T-helper 1 cell treated with Interleukin-12 subunit alpha and Interleukin-12 subunit beta and Interleukin-4 antibody, amounts not matched to agents 30 ng/mL and 1 ng/mL, for 36 hours (primary cell): ENCODE measurements around the gene CENPX. TPM values are rescaled to one million over a fixed set of nuclear protein-coding genes. Genes with fewer than 3 reads are reported as not detected.

Source experiments
- intact Hi-C: fragments of 100-400 bp; cut with micrococcal nuclease; formaldehyde crosslinking; loops from one replicate; pipeline ENCODE4 v1.15.1; 2024
- total RNA-seq: library from RNA; stranded (reverse); gene quantifications from 2 replicates; pipeline ENCODE4 v1.2.3, GENCODE V29; 2022

Gene CENPX
- total RNA-seq, 1 donor from 2014 or later = 71.2 TPM

- intact Hi-C loops = no loop called here
Observed at GRCh38 chr17:82001571-82002056, 21.1 kb downstream of the CENPX start.

- intact Hi-C loops = no loop called here
Observed at GRCh38 chr17:82000803-82001570, 21.7 kb downstream of the CENPX start.

- intact Hi-C loops = no loop called here
Observed at GRCh38 chr17:81999976-82000802, 22.5 kb downstream of the CENPX start.

GRCh38 chr17:81999587-81999975, 23.1 kb downstream of the CENPX start:
- intact Hi-C loops = no loop called here

- intact Hi-C loops = no loop called here
Observed at GRCh38 chr17:81998691-81999438, 23.8 kb downstream of the CENPX start.

- intact Hi-C loops = no loop called here
Observed at GRCh38 chr17:81998212-81998611, 24.5 kb downstream of the CENPX start.

GRCh38 chr17:81996757-81997441, 25.8 kb downstream of the CENPX start:
- intact Hi-C loops = no loop called here

- intact Hi-C loops = no loop called here
Observed at GRCh38 chr17:81996232-81996756, 26.4 kb downstream of the CENPX start.

- intact Hi-C loops = no loop called here
Observed at GRCh38 chr17:81995463-81996231, 27.0 kb downstream of the CENPX start.

GRCh38 chr17:81994593-81995462, 27.9 kb downstream of the CENPX start:
- intact Hi-C loops = no loop called here

GRCh38 chr17:81993729-81994592, 28.7 kb downstream of the CENPX start:
- intact Hi-C loops = no loop called here

GRCh38 chr17:81992306-81993102, 30.2 kb downstream of the CENPX start:
- intact Hi-C loops = no loop called here

GRCh38 chr17:81991684-81992305, 30.9 kb downstream of the CENPX start:
- intact Hi-C loops = no loop called here

GRCh38 chr17:81990836-81991683, 31.6 kb downstream of the CENPX start:
- intact Hi-C loops = no loop called here

GRCh38 chr17:81987161-81987770, 35.4 kb downstream of the CENPX start:
- intact Hi-C loops = no loop called here
